ENCODE measurements around the gene EBF3.

EBF3 gene

GRCh38 chr10:129837909-129838582, 126.0 kb downstream of the EBF3 start:
- no peak for DNase-seq (ENCODE audit: low spot score)
- H3K4me1 ChIP-seq (ENCODE audit: insufficient read depth, poor library complexity, severe bottlenecking), result no peaks in the 10 kb centered on the region
- TF ChIP-seq, protein P1, sequence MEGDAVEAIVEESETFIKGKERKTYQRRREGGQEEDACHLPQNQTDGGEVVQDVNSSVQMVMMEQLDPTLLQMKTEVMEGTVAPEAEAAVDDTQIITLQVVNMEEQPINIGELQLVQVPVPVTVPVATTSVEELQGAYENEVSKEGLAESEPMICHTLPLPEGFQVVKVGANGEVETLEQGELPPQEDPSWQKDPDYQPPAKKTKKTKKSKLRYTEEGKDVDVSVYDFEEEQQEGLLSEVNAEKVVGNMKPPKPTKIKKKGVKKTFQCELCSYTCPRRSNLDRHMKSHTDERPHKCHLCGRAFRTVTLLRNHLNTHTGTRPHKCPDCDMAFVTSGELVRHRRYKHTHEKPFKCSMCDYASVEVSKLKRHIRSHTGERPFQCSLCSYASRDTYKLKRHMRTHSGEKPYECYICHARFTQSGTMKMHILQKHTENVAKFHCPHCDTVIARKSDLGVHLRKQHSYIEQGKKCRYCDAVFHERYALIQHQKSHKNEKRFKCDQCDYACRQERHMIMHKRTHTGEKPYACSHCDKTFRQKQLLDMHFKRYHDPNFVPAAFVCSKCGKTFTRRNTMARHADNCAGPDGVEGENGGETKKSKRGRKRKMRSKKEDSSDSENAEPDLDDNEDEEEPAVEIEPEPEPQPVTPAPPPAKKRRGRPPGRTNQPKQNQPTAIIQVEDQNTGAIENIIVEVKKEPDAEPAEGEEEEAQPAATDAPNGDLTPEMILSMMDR (IDR thresholded peaks at IDR 0.05; ENCODE audit: poor library complexity, severe bottlenecking), result no peak
- no peak overlapping the region for H3K4me3 ChIP-seq (ENCODE audit: severe bottlenecking)
- H3K36me3 ChIP-seq (ENCODE audit: low read depth), result no peaks in the 10 kb centered on the region
- no peaks in the 10 kb centered on the region for H3K9me3 ChIP-seq (ENCODE audit: severe bottlenecking)
- no peak overlapping the region for H3K27ac ChIP-seq (ENCODE audit: poor library complexity, severe bottlenecking)
- H3K27me3 ChIP-seq (ENCODE audit: insufficient read depth, poor library complexity, severe bottlenecking), result no peaks in the 10 kb centered on the region
- no peak for ATAC-seq (ENCODE audit: low read depth)

GRCh38 chr10:129836253-129836652, 127.8 kb downstream of the EBF3 start:
- no peak overlapping the region for H3K27ac ChIP-seq (ENCODE audit: poor library complexity, severe bottlenecking)
- no peaks in the 10 kb centered on the region for H3K4me1 ChIP-seq (ENCODE audit: insufficient read depth, poor library complexity, severe bottlenecking)
- DNase-seq (ENCODE audit: low spot score), result no peak
- ATAC-seq (ENCODE audit: low read depth), result no peak
- H3K9me3 ChIP-seq (ENCODE audit: severe bottlenecking), result no peaks in the 10 kb centered on the region
- H3K27me3 ChIP-seq (ENCODE audit: insufficient read depth, poor library complexity, severe bottlenecking), result no peaks in the 10 kb centered on the region
- no peaks in the 10 kb centered on the region for H3K36me3 ChIP-seq (ENCODE audit: low read depth)
- TF ChIP-seq, protein P1 (IDR thresholded peaks at IDR 0.05; ENCODE audit: poor library complexity, severe bottlenecking), result no peak
- no peak overlapping the region for H3K4me3 ChIP-seq (ENCODE audit: severe bottlenecking)

- no peak overlapping the region for H3K27ac ChIP-seq (ENCODE audit: poor library complexity, severe bottlenecking)
- no peaks in the 10 kb centered on the region for H3K4me1 ChIP-seq (ENCODE audit: insufficient read depth, poor library complexity, severe bottlenecking)
- H3K9me3 ChIP-seq (ENCODE audit: severe bottlenecking), result no peaks in the 10 kb centered on the region
- DNase-seq (ENCODE audit: low spot score), result no peak
- no peaks in the 10 kb centered on the region for H3K27me3 ChIP-seq (ENCODE audit: insufficient read depth, poor library complexity, severe bottlenecking)
- H3K36me3 ChIP-seq (ENCODE audit: low read depth), result no peaks in the 10 kb centered on the region
- no peak for ATAC-seq (ENCODE audit: low read depth)
- H3K4me3 ChIP-seq (ENCODE audit: severe bottlenecking), result no peak overlapping the region
- TF ChIP-seq, protein P1 (IDR thresholded peaks at IDR 0.05; ENCODE audit: poor library complexity, severe bottlenecking), result no peak
Measured at GRCh38 chr10:129833994-129834739, 129.9 kb downstream of the EBF3 start.

DNA sequence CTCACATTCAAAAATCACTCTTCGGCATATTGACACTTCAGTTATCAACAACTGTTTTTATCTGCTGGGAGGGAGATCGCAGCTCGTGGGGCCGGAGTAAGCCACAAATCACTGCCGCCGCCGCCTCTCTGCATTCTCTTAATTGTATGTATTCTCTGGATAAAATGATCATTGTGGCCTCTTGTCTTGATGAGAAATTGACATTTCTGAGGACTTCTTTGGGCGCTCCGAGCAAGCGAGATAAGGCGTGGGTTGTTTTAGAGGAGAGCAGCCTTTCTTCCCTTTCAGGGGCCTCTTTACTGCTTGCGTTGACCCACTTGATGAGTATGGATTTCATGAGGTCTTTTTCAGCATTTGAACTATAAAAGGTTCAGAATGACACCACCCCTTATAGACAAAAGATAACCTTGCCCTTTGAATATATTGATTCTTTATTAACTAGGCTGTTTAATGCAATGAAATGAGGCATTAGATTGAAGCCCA, 130.6 kb downstream of the EBF3 start:
- TF ChIP-seq, protein P1 (IDR thresholded peaks at IDR 0.05; ENCODE audit: poor library complexity, severe bottlenecking), result no peak

More for the DNA sequence above, 130.6 kb downstream of the EBF3 start:
- Histone ChIP-seq H3K36me3 (ENCODE audit: low read depth) (no peaks in the 10 kb centered on the region), H3K27me3 (ENCODE audit: insufficient read depth, poor library complexity, severe bottlenecking) (no peaks in the 10 kb centered on the region), H3K4me1 (ENCODE audit: insufficient read depth, poor library complexity, severe bottlenecking) (no peaks in the 10 kb centered on the region), H3K27ac (ENCODE audit: poor library complexity, severe bottlenecking) (no peak overlapping the region), H3K9me3 (ENCODE audit: severe bottlenecking) (no peaks in the 10 kb centered on the region), H3K4me3 (ENCODE audit: severe bottlenecking) (no peak overlapping the region)
- DNase-seq (ENCODE audit: low spot score) (no peak), ATAC-seq (ENCODE audit: low read depth) (no peak)

All from RWPE2 (cell line).